Measurements from ENCODE around the gene C3.
"Not testable (repeated sequence)": the region's sequence is repeated elsewhere in the genome, so short reads cannot be mapped to it uniquely, and the experiment has no call there.

C3 gene

DNA sequence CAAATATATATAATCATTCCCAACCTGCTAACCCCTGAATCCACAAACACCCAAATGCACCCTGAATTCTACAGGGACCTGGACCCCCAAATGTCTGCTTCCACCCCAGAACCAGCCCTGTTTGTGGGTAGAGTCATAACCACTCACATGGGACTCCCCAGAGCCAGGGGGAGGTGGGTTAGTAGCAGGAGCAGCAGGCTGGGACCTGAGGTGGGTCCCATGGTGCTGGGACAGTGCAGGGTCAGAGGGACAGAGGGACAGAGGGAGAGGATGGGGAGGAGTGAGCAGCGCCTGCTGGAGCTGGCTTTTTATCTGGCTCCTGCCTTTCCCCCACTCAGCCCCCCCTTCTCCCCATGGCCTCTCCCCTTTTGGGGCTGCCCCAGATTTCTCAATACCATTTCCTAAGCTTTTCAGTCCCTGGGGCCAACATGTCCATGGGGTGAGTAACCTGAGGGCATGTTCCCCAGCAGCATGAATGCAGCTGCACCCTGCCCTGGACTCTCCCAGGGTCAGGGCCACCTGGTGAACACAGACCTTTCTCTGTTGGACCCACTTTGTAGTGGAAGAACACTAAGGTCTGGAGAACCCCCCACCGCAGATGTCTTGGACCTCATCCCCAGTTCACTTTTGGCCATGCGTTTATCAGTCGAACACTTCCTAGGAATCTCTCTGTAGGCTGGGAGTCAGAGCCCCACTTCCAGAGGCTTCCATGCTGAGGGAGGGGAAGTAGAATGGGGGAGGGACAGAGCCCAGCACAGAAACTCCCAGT, at the start of gene C3:
C3 (minus strand) TSS at position 282 of the 769 bp plus-strand sequence; CDS start at position 221, 61 bp downstream.
- no peak for DNase-seq (ENCODE audit: low spot score)

DNA sequence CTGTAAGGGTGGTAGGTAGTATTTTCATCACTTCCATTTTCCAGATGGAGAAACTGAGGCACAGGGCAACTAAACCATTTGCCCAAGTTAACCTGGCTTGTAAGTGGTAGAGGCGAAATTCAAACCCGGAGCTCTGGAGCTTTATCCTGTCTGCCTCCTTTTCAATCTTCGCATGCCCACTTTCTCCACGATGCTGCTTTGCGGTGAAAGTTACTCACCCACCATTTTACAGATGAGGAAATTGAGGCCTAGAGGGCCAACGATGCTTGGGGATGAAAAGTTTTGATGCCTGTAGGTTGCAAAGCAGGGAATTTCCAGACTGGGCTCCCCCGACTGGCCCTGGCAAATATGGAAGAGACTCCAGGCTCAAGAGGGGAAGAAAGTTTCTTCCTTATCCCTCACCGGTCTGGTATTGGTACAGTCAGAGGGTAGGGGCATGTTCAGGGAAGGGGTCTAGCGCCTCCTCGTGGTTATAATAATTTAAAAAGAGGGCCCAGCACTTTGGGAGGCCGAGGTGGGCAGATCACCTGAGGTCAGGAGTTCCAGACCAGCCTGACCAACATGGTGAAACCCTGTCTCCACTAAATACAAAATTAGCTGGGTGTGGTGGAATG, 48.7 kb upstream of the C3 start:
- DNase-seq (ENCODE audit: low spot score) = peak; percentile 21

DNA sequence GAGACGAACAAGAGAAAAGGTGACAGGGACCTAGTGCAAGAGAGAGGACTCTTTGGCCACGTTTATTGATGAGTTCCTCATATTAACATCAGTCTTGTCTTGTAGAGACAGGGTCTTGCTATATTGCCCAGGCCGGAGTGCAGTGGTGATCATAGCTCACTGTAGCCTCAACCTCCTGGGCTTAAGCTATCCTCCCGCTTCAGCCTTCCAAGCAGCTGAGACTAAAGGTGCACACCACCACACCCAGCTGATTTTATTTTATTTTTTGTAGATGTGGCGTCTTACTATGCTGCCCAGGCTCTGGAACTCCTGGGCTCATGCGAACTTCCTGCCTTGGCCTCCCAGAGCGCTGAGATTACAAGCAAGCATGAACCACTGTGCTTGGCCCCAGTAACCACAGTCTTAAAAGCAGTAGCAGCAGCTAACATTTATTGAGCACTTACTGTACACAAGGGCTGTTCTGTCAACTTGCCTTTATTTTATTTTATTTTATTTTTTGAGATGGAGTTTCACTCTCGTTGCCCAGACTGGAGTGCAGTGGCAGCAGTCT, 47.9 kb upstream of the C3 start:
- DNase-seq (ENCODE audit: low spot score) = peak; percentile 8

DNA sequence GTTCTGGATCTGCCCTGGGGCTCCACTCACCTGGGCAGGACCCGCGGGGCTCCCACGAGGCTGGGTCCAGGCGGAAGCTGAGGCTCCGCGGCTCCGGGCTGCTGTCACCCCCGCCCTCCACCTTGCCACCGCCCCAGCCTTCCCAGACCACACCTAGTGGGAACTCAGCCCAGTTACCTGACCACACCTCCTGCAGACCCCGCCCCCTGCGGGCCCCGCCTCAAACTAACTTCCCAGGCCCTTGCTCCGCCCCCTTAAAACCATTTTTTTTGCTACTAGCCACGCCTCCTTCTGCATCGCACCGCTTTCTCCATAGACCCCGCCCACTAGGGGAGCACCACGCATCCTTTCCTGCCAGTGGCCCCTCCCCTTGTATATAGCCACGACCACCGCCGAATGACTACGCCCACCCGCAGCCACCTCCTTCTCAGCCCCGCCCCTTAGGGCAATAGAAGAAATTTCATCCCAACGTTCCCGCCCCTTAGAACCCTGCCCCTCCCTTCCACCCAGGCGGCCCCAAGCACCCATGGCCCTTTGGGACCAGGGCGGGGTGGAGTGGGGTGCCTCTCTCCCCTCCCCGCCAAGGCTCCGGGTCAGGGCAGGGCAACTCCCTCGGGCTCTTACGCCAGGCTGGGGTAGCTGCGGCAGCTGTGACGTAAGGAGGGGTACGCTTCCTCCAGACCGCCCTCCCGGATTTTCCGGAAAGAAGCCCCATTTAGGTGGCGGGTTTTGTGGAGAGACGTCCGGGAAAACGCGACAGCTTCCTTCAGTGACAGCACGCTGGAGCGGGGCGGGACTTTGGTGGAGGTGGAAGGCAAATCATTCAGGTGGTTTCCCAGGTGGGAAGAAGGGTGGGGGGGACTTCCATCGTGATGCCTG, 47.1 kb upstream of the C3 start, which contains the start of gene SH2D3A:
SH2D3A (minus strand) TSS at position 79 of the 879 bp plus-strand sequence. CDS start 3,687 bp downstream, outside the sequence.
- peak; percentile 97 for DNase-seq (ENCODE audit: low spot score)

DNA sequence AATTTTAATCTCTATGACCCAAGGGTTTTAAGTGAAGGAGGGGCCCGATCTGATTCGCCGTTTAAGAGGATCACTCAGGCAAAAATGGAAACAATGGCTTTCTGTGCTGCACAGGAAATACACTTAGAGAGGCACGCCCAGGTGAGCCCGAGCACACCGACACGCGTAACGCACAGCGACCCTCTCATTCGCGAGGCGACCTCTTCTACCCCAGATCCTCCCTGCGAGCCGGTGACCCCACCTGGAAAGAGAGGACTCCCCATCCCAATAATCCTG, 46.6 kb upstream of the C3 start:
- no peak for DNase-seq (ENCODE audit: low spot score)

DNA sequence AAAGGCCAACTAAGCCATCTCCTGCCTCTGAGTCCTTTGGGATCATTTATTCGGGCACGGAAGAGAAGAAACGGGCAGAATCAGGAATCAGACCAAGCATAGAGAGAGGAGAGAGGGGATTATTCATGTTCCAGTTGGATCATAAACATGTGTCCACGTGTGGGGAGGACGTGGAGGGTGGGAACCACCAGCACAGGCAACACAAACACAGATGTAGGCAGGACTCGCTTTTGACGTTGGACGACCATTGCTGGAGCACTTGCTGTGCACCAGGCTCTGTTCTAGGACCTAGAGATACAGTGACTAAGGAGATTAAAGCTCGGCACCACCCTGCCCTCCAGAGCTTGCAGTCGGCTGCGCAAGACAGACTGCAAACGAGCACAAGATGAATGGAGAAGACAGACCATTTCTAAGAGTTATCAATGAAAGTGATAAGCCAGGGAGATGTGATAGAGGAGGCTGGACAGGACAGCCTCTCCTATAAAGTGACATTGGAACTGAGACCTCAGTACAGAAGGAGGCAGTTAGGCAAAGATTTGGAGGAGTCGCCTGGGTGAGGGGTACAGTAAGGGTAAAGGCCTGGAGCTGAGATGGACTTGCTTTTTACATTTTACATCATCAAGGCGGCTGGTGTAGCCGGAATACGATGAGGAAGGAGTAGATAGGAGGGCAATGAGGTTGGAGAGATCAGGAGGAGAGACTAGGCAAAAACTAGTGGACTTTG, 46.1 kb upstream of the C3 start:
- peak; percentile 8 for DNase-seq (ENCODE audit: low spot score)

DNA sequence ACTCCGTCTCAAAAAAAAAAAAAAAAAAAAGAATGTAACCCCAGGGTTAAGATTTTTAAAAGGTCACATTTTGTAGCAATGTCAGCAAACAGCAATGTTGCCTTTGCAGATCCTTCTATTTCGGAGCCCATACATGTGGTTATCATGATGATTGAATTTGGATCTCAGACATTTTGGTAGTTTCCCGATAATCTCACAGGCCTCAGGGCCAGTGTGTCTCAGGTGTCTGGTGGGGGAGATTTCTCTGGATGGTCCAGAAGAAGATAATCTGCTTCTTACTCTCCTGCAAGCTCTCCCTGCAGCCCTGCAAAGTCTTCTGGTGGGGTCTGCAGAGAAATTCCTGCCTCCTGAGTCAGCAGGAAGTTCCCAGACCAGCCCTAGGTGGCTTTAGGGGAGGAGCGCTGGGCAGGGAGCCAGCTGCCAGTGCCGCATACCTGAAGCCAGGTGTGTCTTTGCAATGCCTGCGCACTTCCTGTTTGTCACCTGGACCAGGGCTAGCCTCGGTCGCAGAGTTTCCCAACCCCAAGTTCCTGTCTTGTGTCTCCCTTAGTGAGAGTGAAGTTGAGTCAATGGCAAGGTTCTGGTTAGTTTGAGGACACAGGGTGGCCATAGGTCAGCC, 45.4 kb upstream of the C3 start:
- DNase-seq (ENCODE audit: low spot score) = no peak

DNA sequence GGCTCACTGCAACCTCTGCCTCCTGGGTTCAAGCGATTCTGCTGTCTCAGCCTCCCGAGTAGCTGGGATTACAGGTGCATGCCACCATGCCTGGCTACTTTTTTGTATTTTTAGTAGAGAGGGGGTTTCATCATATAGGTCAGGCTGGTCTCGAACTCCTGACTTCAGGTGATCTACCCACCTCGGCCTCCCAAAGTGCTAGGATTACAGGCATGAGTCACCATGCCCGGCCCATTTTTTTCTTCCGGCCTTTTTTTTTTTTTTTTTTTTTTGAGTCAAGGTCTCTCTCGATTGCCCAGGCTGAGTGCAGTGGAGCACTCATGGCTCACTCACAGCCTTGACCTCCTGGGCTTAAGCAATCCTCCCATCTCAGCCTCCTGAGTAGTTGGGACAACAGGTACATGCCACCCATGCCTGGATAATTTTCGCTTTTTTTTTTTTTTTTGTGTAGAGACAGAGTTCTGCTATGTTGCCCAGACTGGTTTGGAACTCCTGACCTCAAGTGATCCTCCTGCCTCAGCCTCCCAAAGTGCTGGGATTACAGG, 41.9 kb upstream of the C3 start:
- DNase-seq (ENCODE audit: low spot score) = not testable (repeated sequence)

DNA sequence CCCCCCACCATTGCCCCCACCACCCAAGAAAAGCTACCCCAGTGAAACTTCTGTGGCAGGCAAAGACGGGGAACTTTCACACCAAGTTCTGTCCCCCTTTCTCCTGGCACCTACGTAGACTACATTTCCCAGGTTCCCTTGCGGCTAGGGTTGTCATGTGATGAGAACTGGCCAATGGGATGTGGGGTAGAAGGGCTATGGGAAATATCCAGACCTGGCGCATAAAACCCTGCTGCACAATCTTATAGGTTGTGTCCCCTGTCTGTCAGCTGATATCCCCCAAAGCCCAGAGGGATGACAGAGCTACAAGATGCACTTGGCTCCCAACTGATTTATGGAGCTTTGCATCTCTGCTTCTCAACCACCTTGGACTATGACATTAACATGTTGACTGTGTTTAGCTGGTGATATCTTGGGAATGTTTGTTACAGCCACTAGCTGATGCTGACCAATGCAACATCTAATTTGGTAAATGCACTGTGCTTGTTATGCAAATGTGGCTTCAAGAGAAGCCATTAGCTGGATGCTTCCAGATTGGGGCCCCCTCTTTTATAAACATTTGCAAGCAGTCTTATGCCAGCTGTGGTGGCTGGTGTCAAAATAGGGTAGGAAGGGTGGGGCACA, 40.7 kb upstream of the C3 start:
- peak; percentile 42 for DNase-seq (ENCODE audit: low spot score)

DNA sequence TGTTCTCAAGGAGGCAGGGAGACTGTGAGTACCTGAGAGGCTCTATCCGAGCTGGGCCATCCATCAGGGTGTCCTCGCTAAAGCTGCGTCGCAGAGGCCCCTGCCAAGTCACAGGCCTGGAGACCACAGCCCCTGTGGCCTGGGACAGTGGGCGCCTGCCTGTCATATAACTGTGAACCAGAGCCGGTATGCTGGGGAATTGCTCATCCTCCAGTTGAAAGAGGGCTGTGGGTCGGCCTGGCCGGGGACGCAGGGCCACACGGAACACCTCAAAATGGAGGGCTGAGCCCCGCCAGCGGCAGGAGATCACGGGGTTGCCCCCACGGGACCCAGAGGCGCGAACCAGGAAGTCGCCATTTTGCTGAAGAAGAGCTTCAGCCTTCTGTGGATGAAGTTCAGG, 40.2 kb upstream of the C3 start:
- no peak for DNase-seq (ENCODE audit: low spot score)

DNA sequence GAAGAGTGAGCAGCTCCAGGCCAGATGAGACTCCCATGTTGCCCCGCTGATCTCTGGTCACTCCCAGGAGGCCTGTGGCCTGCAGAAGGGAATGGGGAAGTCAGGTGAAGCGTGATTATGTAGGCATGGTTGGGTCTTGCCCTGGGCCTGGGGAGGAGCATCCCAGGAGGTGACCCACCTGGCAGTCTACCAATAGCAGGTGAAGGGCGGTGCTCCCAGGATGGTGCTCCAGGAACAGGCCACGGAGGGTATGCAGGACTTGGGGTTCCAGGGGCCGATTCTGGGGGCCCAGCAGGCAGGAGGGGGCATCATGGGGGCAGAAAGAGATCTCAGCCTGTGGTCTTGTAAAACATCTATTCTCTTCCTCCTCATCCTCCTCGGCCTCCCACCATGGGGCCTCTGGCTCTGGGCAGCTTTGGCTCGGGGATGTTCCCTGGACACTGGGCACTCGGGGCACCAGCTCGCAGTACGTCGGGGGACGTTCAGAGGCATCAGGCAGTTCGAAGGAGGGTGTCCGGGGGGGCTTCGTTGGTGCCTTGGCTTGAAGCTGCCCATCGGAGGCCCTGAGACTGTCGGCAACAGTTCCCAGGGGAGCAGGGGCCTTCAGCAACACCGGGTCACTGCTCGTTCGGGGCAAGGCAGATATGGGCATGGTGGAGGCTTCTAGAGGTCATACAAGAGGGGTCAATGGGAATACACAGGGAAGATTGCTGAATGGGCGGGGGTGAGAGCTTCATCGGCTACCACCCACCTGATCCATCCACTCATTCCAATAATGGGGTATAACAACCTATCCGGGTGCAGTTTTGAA, 34.4 kb upstream of the C3 start:
- DNase-seq (ENCODE audit: low spot score) = no peak

DNA sequence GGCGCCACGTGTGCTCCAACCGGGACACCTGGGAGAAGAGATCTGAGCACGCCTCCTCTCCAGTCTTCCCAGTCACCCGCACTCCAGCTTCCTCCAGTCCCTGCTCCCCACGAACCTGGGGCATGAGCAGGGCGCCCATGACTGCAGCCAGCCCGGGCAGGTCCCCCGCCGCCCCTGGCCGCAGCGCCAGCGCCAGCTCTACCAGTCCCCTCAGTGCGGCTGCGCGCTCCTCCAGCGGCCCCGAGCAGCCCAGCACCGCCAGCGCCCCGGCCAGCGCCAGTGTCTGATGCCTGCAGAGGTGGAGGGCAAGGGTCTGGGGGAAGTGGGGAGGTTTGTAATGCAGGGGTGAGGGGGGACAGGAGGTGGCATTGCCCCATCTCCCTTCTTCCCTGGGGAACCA, 33.7 kb upstream of the C3 start:
- DNase-seq (ENCODE audit: low spot score) = no peak

DNA sequence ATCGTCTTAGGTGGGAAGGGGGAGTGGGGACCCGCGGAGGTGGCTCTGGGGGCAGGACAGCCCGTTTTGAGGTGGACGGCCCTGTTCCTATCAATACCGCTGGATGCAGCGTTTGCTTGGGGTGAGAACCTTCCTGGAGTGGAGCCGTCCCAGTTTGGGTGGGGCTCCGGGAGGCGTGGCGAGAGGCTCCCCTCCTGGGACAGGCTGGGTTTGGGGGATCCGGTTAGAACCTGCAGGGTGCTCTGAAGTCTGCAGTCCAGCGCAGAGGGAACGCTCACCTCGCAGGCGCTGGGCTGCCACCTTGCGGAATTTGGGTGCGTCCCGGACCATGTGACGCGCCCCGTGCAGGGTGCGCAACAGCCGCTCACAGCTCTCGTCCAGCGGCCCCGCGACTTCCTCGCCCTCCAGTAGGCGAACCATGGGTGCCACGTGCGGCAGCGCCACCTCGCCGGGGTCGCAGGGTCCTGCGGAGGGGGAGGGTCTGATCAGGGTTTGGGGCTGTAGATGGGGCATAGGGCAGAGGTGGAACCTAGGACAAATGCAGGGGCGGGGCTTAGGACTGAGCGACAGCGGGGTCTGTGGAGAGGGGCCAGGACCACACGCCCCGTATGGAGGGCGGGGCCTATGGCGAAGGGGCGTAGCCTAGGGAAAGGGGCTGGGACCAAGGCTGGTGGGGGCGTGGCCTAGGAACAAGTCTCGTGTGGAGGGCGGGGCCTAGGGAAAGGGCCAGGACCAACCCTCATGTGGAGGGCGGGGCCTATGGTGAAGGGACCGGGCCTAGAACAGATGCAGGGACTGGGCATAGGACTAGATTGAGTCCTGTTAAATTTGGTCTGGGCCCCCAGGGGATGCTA, 33.0 kb upstream of the C3 start:
- peak; percentile 86 for DNase-seq (ENCODE audit: low spot score)

DNA sequence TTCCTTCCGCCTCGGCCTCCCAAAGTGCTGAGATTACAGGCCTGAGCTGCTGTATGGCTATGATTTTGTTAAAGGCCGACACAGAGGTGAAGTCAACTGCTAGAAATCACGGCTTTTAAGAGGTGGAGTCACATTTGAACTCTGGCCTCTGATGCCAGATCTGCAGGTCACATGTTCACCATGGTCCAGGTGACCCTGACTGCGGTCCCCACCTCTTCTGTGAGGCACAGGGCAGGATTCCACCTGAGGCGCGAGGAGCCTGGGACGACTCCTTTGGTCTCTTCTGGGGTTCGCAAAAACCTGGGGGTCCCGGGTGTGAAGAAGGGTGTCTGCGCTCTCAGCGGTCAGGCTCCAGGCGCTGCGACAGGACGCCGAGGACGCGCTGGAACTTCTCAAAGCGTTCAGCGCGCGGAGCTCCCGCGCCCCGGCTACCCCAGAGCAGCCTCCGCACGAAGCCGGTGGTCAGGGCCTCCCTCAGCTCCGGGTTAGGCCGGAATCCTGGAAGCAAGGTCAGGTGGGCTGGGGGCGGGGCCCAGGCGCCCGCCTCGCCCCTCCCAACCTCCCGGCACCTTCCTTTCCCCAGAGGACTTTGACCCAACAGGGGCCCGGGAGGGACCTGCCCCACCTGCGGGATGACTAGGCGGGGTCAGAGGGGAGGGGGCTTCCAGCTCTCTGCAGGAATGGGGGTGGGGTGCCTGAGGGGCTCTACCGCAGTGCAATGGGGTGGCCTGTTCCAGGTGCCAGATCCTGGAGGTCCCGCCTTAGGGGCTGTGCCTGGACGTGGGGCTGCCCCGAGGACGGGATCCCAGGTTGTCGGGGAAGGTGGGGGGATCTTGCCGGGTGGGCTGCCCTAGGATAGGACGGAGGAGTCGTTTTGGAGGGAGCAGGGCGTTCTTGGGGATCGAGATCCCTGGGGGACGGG, 32.1 kb upstream of the C3 start:
- no peak for DNase-seq (ENCODE audit: low spot score)

DNA sequence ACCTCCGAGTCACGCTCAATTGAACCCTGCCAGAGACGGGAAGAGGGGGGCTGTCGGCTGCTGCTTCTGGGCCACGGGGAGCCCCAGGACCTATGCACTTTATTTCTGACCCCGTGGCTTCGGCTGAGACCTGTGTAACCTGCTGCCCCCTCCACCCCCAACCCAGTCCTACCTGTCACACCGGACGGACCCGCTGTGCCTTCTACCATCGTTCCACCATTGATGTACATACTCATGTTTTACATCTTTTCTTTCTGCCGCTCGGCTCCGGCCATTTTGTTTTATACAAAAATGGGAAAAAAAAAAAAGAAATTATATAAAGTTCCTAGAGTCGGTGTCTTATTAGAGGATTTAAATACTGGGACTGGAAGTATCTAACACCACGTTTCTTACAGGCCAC, 30.7 kb upstream of the C3 start:
- no peak for DNase-seq (ENCODE audit: low spot score)

DNA sequence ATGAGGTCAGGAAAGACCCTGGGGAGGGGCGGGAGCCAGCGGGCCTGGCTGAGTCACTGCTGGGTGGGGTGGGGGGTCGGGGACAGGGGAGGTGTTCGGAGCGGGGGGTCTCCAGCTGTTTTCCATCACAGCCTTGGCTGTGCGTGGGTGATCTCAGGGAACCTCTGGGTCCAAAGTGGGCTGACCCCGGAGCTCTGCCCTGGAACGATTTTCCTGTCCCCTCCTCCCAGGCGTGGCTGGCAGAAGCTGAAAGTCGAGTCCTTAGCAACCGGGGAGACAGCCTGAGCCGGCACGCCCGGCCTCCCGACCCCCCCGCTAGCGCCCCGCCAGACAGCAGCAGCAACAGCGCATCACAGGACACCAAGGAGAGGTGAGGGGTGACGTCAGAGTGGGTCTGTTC, 29.6 kb upstream of the C3 start:
- no peak for DNase-seq (ENCODE audit: low spot score)

DNA sequence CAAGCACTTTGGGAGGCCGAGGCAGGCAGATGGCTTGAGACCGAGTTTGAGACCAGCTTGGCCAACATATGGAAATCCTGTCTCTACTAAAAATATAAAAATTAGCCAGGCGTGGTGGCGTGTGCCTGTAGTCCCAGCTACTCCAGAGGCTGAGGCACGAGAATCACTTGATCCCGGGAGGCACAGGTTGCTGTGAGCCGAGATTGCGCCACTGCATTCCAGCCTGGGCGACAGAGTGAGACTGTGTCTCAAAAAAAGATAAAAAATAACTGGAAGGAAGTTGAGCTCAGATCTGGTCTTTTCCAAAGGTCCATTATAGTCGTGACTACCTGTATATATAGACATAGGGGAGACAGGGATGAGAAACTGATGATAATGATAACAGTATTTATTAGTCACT, 28.1 kb upstream of the C3 start:
- not testable (repeated sequence) for DNase-seq (ENCODE audit: low spot score)

DNA sequence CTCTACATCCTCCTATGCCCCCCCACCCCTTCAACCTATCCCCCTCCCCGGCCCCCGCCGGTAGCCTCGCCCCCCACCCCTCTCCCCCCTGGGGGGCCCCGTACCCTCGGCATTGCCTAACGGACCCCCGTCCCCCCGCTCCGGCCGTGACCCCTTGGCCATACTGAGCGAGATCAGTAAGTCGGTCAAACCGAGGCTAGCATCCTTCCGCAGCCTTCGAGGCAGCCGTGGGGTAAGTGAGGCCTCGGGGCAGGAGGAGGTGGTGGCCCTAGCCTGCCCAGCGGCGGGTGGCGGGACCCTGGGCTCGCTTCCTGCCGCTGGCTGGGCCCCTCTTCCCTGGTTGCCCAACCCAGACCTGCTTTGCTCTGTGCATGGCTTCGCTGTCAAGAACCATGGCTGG, 25.5 kb upstream of the C3 start:
- DNase-seq (ENCODE audit: low spot score) = no peak
